Sigmoid colon (tissue), 4 donors: ENCODE measurements around the gene ABCB1.

Experiments
- CTCF ChIP-seq, 4 experiments: fragments of 450-650 bp in 3 of 4; fragments of 200-600 bp in 1 of 4; IDR thresholded peaks; one replicate each; pipeline ENCODE4 v1.5.1; 2016 to 2019; ENCODE audit warnings: antibody characterized with exemption in 4 of 4, mild to moderate bottlenecking in 3 of 4, moderate library complexity in 2 of 4
- EP300 ChIP-seq, 4 donors: sonication (generic); formaldehyde crosslinking; IDR thresholded peaks; one replicate each; pipeline ENCODE4 v1.6.1; 2017; ENCODE audit warnings: antibody characterized with exemption in 4 of 4
- POLR2A ChIP-seq, 2 donors: fragments of 450-650 bp; IDR thresholded peaks; one replicate each; pipeline ENCODE4 v1.6.1; 2016; ENCODE audit warnings: antibody characterized with exemption in 2 of 2, mild to moderate bottlenecking in 2 of 2, moderate library complexity in 2 of 2
- POLR2AphosphoS5 ChIP-seq, 4 donors: sonication (generic); formaldehyde crosslinking; IDR thresholded peaks; one replicate each; pipeline ENCODE4 v1.6.1; 2017; ENCODE audit warnings: antibody characterized with exemption in 4 of 4

- TF ChIP-seq CTCF (IDR thresholded peaks at IDR 0.05) (no peak), POLR2A (IDR thresholded peaks at IDR 0.05) (no peak), POLR2AphosphoS5 (IDR thresholded peaks at IDR 0.05) (no peak), EP300 (IDR thresholded peaks at IDR 0.05) (no peak)
Observed at GRCh38 chr7:87513735-87514335, 86.8 kb downstream of the ABCB1 start.
